22Rv1 (cell line): Measurements from ENCODE around the gene ZNF618.

ENCODE experiments used
- CTCF ChIP-seq: fragments of 450-650 bp; IDR thresholded peaks from 2 replicates; pipeline ENCODE4 v1.5.1; 2017; ENCODE audit warnings: mild to moderate bottlenecking
- ZFX ChIP-seq: fragments of 450-650 bp; IDR thresholded peaks from 2 replicates; pipeline ENCODE4 v1.6.1; 2017; ENCODE audit warnings: antibody characterized with exemption, borderline replicate concordance

DNA sequence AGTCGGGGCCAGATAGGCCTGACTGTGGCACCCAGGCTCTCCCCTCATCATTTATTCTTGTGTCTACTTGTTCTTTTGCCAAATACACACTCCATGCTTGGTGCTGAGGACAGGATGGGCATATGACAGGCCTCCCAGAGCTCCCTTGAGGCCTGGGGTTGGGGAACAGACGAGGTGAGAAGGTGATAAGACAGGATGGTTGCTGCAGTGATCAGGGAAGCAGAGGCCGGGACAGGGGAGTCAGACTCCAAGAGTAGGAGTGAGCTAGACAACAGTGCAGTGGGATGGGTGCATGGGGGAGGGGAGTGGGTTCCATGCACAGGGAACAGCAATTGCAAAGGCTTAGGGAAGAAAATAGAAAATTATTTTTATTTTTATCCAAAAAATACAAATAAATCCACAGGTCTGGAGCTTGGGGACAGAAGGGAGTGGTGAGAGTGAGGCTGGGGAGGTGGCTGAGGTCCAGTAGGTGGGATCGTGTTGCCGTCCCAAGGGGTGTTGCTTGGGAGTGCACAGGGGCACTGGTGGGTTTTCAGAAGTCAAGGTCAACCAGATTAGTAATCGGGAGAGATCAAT lies 205.4 kb downstream of the ZNF618 start:
- TF ChIP-seq CTCF (no peak), ZFX (no peak)
